Stimulated activated effector memory CD8-positive, alpha-beta T cell treated with anti-CD3 and anti-CD28 coated beads, Interleukin-12 subunit alpha, Interleukin-12 subunit beta, amount 100 ng/mL, for 72 hours (primary cell): ENCODE measurements around the gene GABBR1.

Source experiments
- ATAC-seq: fragments of 150-1000 bp; cut with Tn5 transposase; 2 replicates; pipeline ENCODE4 v1.10.0; 2021
- DNase-seq, 2 donors: peaks; one replicate each; pipeline ENCODE4 v3.0.0; 2021 to 2022; ENCODE audit warnings: low spot score in 2 of 2
- H3K27ac Mint-ChIP-seq: one replicate; pipeline ENCODE4 v1.8.0; 2022; ENCODE audit warnings: mild to moderate bottlenecking, mixed read lengths
- H3K36me3 Mint-ChIP-seq: one replicate; pipeline ENCODE4 v1.8.0; 2022; ENCODE audit warnings: mild to moderate bottlenecking, mixed read lengths
- H3K4me1 Mint-ChIP-seq: one replicate; pipeline ENCODE4 v1.8.0; 2022; ENCODE audit warnings: mixed read lengths
- H3K4me3 Mint-ChIP-seq: one replicate; pipeline ENCODE4 v1.8.0; 2022; ENCODE audit warnings: mild to moderate bottlenecking, mixed read lengths
- H3K9me3 Mint-ChIP-seq: one replicate; pipeline ENCODE4 v1.8.0; 2022; ENCODE audit warnings: mixed read lengths

GABBR1 gene

GRCh38 chr6:29633534-29633905, 537 bp upstream of the GABBR1 start:
- DNase-seq (no peak), ATAC-seq (no peak)
- Mint-ChIP-seq H3K4me1 (peaks cover 51% of the 10 kb centered on the region), H3K27ac (no peak overlapping the region), H3K4me3 (peak overlapping the region; percentile 86), H3K36me3 (peaks cover 6% of the 10 kb centered on the region), H3K9me3 (no peaks in the 10 kb centered on the region)

GRCh38 chr6:29631860-29632731, 887 bp downstream of the GABBR1 start:
- peak; percentile 58 for ATAC-seq
- Mint-ChIP-seq H3K4me1 (peaks cover 56% of the 10 kb centered on the region), H3K9me3 (no peaks in the 10 kb centered on the region), H3K27ac (peak overlapping the region; percentile 76), H3K4me3 (peak overlapping the region; percentile 86), H3K36me3 (peaks cover 12% of the 10 kb centered on the region)
- DNase-seq: peak; percentile 11 to 66

GRCh38 chr6:29631209-29631810, 1.7 kb downstream of the GABBR1 start:
- DNase-seq (no peak), ATAC-seq (no peak)
- H3K9me3 Mint-ChIP-seq: no peaks in the 10 kb centered on the region
- peaks cover 12% of the 10 kb centered on the region for H3K36me3 Mint-ChIP-seq
- H3K4me3 Mint-ChIP-seq: peak overlapping the region; percentile 86
- H3K27ac Mint-ChIP-seq: peak overlapping the region; percentile 76
- peaks cover 56% of the 10 kb centered on the region for H3K4me1 Mint-ChIP-seq

- no peak for ATAC-seq
- H3K9me3 Mint-ChIP-seq: no peaks in the 10 kb centered on the region
- peaks cover 12% of the 10 kb centered on the region for H3K36me3 Mint-ChIP-seq
- H3K4me1 Mint-ChIP-seq: peaks cover 61% of the 10 kb centered on the region
- no peak for DNase-seq
- no peak overlapping the region for H3K27ac Mint-ChIP-seq
- no peak overlapping the region for H3K4me3 Mint-ChIP-seq
Measured at GRCh38 chr6:29630315-29630714, 2.7 kb downstream of the GABBR1 start.

GRCh38 chr6:29629571-29629970, 3.4 kb downstream of the GABBR1 start:
- no peak for DNase-seq
- no peaks in the 10 kb centered on the region for H3K9me3 Mint-ChIP-seq
- H3K4me3 Mint-ChIP-seq: peak overlapping the region; percentile 85
- no peak for ATAC-seq
- H3K27ac Mint-ChIP-seq: no peak overlapping the region
- peaks cover 12% of the 10 kb centered on the region for H3K36me3 Mint-ChIP-seq
- H3K4me1 Mint-ChIP-seq: peaks cover 61% of the 10 kb centered on the region

- DNase-seq (peak; percentile 29 to 69), ATAC-seq (peak; percentile 63)
- Mint-ChIP-seq H3K4me1 (peaks cover 54% of the 10 kb centered on the region), H3K4me3 (peak overlapping the region; percentile 85), H3K9me3 (no peaks in the 10 kb centered on the region), H3K36me3 (peaks cover 12% of the 10 kb centered on the region), H3K27ac (peak overlapping the region; percentile 70)
Measured at GRCh38 chr6:29628419-29629281, 4.3 kb downstream of the GABBR1 start.

- H3K4me3 Mint-ChIP-seq: peak overlapping the region; percentile 85
- H3K4me1 Mint-ChIP-seq: peaks cover 48% of the 10 kb centered on the region
- no peaks in the 10 kb centered on the region for H3K9me3 Mint-ChIP-seq
- H3K36me3 Mint-ChIP-seq: peaks cover 12% of the 10 kb centered on the region
- DNase-seq: peak in 1 of 2 donors; percentile 64
- H3K27ac Mint-ChIP-seq: peak overlapping the region; percentile 70
- peak; percentile 37 for ATAC-seq
Measured at GRCh38 chr6:29627755-29628418, 5.1 kb downstream of the GABBR1 start.

GRCh38 chr6:29626948-29627754, 5.8 kb downstream of the GABBR1 start:
- Mint-ChIP-seq H3K9me3 (no peaks in the 10 kb centered on the region), H3K36me3 (peaks cover 12% of the 10 kb centered on the region), H3K27ac (peak overlapping the region; percentile 30), H3K4me1 (peaks cover 46% of the 10 kb centered on the region), H3K4me3 (peak overlapping the region; percentile 85)
- DNase-seq: no peak
- no peak for ATAC-seq

- Mint-ChIP-seq H3K36me3 (peaks cover 15% of the 10 kb centered on the region), H3K27ac (no peak overlapping the region), H3K4me1 (peaks cover 29% of the 10 kb centered on the region), H3K4me3 (no peak overlapping the region), H3K9me3 (no peaks in the 10 kb centered on the region)
- no peak for DNase-seq
- no peak for ATAC-seq
Measured at GRCh38 chr6:29625337-29625930, 7.5 kb downstream of the GABBR1 start.

- ATAC-seq: no peak
- no peak overlapping the region for H3K4me3 Mint-ChIP-seq
- no peaks in the 10 kb centered on the region for H3K9me3 Mint-ChIP-seq
- H3K27ac Mint-ChIP-seq: peak overlapping the region; percentile 6
- peaks cover 20% of the 10 kb centered on the region for H3K4me1 Mint-ChIP-seq
- DNase-seq: no peak
- H3K36me3 Mint-ChIP-seq: peaks cover 20% of the 10 kb centered on the region
Measured at GRCh38 chr6:29624520-29624961, 8.4 kb downstream of the GABBR1 start.

GRCh38 chr6:29620630-29621029, 12.4 kb downstream of the GABBR1 start:
- Mint-ChIP-seq H3K4me1 (peaks cover 3% of the 10 kb centered on the region), H3K9me3 (no peaks in the 10 kb centered on the region), H3K36me3 (peaks cover 8% of the 10 kb centered on the region), H3K27ac (no peak overlapping the region), H3K4me3 (no peak overlapping the region)
- no peak for DNase-seq
- ATAC-seq: no peak

- Mint-ChIP-seq H3K27ac (no peak overlapping the region), H3K36me3 (peaks cover 8% of the 10 kb centered on the region), H3K4me1 (no peaks in the 10 kb centered on the region), H3K4me3 (no peak overlapping the region), H3K9me3 (no peaks in the 10 kb centered on the region)
- no peak for DNase-seq
- no peak for ATAC-seq
Measured at GRCh38 chr6:29619578-29620160, 13.3 kb downstream of the GABBR1 start.

- Mint-ChIP-seq H3K4me1 (no peaks in the 10 kb centered on the region), H3K36me3 (peaks cover 13% of the 10 kb centered on the region), H3K4me3 (no peak overlapping the region), H3K27ac (no peak overlapping the region), H3K9me3 (no peaks in the 10 kb centered on the region)
- DNase-seq: no peak
- peak; percentile 24 for ATAC-seq
Measured at GRCh38 chr6:29617782-29618554, 15.0 kb downstream of the GABBR1 start.
